GM19035 (cell line): ENCODE data around the gene NBAS.
"Not testable (repeated sequence)": the region's sequence is repeated elsewhere in the genome, so short reads cannot be mapped to it uniquely, and the experiment has no call there.

Experiments used
- ATAC-seq: cut with Tn5 transposase; IDR thresholded peaks from one replicate; pipeline ENCODE4 v1.9.1; 2021; ENCODE audit not compliant: unreplicated experiment

Gene NBAS

DNA sequence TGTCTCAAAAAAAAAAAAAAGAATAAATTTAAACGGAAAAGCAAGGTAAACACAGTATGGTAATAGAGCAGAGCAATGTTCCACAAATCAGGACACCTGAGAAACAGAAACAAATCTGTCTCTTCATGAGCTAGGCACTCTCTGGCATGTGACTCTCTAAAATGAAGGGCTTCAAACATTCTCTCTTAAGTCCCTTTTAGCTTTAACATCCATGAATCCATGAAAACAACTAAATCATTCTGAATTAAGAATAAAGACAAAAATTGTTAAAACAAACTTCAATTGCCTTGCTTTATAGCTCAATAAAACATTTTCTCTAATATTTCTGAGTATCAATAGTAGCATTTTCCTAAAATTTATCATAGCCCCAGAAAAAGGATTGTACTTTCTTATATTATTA is 132.1 kb downstream of the NBAS start:
- no peak for ATAC-seq

DNA sequence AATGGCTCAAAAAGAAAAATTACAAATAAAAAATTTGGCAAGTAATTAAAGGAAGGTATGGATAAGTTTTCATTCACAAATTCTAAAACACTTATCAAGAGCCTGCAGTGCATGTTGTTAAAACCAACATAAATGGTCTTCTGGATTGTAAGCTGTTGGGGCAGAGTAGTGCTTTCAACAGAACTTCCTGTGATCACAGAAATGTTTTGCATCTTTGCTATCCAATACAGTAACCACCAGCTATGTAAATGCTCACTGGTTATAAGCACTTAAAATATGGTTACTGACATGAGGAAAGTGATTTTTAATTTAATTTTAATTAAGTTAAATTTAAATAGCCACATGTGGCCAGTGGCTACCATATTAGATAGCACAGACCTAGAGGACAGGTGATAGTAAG is 133.1 kb downstream of the NBAS start:
- ATAC-seq: no peak

DNA sequence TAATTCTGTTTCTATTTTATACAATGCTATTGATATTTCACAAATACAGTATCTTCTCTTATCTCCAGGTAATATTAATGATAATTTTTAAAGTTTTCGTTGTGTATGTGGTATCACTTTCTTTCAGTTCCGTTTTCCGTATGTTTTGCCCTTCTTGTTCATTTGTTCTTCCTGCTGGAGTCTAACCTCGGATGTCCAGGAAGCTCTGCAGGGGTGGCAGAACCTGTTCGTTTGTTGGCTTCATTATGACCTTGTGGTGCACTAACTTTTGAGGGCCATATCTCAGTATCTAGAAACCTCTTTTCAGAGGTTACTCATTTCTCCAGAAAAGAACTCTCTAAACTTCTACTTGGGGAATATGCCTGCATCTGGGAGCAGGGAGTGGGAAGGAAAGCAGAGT is 134.5 kb downstream of the NBAS start:
- no peak for ATAC-seq

DNA sequence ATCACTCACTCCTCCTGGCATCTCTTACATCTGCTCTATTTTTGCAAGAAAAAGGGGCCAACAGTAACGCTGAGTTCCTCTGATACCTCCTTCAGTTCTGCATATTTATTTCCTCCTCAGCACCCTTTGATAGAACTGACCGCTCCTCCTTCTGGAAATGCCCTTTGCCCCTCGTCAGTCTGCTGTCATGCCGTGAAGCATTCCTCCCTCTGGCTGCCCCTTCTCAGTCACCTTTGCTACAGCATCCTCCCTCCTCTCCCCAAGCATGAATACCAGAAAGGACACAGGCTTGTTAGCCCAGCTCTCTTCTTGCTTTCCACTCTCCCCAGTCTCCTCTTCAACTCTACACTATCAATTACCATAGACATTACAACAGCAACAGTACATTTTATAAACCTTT is 135.4 kb downstream of the NBAS start:
- no peak for ATAC-seq

DNA sequence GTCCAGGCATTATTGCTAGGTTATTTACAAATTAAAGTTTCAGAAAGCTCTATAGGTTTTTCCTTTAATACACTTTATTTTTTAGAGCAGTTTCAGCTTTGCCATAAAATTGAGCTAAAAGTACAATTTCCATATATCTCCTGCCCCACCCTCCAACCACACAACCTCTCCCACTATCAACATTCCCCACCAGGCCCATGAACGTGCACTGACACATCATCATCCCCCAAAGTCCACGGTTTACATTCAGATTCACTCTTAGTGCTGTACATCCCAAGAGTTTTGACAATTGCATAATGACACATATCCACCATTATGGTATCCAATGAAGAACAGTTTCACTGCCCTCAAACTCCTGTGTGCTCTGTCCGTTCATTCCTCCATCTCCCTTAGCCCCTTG is 139.4 kb downstream of the NBAS start:
- ATAC-seq: no peak

DNA sequence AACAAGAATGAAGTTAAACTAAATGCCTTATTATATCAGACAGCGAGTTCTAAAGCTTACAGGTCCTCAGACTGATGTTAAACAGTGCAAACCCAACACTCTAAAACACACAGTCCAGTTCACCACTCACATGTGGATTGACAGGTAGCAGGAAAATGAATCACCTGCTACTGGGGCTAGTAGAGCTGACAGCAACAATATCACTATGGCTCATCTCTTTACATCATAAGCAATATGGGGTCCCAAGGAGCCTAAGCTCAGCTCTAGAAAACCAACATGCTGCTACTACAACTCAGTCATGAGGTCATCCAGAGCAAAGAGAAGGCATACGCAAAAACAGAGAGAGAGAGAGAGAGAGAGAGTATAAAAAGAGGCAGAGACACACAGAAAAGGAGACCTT is 145.4 kb downstream of the NBAS start:
- ATAC-seq: no peak

DNA sequence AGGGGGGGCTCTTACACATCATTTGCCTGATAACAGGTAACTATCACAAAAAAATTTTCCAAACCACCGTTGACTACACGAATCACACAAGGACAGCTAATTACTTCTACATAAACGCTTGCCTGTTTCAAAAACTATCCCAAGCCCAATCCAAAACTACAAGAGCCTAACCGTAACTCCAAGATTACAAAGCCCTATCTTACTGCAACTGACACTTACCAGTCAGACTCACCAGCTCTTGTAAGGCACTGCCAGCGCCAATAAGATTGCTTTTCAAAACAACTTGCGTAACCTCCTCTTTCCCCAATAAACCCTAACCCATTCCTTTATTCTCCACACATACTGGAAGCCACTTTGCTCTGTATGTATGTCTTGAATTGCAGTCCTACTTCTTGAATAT is 148.4 kb downstream of the NBAS start:
- no peak for ATAC-seq

DNA sequence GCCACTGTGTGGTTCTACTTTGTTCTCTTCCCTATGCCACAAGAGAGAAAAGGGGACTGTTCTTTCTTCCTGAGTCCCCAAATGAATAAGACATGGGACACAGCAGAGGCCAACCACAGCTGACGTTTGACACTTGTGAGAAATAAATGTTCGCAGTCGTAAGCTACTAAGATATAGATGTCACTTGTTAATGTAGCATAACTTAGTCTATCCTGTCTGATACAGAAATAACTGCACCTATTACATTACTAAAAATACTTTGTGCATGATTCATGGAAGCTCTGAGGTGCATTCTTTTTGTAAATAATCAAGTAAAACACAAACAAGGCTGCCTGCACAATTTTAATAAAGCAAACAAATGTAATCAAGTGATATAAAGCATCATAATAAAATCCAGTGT is 148.8 kb downstream of the NBAS start:
- ATAC-seq: no peak

DNA sequence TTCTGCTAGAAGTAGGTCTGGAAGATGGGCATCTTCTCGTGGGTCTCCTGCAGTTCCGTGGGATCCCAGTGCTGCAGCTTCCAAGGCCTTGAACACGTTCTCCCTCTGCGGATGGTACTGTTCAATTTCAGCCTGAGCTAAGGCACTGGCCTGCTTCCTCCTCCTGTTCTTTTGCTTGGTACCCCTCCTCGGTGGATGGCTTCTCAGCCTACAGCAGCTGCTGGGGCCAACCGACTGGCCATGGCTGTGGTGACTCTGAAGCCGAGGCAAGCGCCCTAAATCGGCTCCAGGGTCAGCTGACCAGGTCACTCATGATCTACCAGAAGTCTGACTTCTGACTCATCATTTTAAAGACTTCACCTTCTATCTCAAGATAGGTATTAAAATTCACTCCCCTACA is 150.2 kb downstream of the NBAS start:
- no peak for ATAC-seq

DNA sequence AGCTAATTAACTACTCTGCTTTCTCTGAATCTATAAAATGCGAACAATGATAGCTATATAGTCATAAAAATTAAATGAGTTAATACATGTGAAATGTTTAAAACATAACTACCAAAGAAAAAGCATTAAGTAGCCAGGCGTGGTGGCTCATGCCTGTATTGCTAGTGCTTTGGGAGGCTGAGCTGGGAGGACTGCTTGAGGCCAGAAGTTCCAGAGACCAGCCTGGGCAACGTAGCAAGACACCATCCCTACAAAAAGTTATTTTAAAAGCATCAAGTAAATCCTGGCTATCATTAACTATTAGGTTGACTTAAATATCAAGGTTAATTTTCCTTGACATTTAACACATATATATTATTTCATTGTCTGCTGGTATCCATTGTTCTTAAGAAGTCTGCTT is 152.4 kb downstream of the NBAS start:
- no peak for ATAC-seq

DNA sequence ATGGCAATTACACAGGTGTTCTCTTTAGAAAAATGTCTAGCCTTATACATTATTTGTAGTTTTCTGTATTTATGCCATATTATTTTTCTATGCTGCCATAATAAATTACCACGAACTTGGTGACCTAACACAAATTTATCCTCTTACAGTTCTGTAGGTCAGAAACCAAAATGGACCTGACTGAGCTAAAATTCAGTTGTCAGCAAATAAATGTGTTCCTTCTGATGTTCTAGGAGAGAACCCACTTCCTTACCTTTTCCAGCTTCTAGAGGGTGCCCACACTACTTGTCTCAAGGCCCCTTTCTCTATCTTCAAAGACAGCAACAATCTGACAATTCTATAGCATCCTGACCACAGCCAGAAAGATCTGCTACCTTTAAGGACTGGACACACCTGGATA is 153.5 kb downstream of the NBAS start:
- no peak for ATAC-seq

DNA sequence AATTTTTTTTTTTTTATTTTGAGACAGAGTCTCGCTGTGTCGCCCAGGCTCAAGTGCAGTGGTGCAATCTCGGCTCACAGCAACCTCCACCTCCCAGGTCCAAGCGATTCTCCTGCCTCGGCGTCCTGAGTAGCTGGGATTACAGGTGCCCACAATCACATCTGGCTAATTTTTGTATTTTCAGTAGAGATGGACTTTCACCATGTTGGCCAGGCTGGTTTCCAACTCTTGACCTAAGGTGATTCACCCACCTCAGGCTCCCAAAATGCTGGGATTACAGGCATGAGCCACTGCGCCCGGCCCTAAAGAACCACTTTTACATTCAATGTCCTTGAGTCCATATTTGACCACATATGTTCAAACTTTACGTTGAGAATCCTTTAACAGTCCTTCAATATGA is 156.6 kb downstream of the NBAS start:
- ATAC-seq: not testable (repeated sequence)

DNA sequence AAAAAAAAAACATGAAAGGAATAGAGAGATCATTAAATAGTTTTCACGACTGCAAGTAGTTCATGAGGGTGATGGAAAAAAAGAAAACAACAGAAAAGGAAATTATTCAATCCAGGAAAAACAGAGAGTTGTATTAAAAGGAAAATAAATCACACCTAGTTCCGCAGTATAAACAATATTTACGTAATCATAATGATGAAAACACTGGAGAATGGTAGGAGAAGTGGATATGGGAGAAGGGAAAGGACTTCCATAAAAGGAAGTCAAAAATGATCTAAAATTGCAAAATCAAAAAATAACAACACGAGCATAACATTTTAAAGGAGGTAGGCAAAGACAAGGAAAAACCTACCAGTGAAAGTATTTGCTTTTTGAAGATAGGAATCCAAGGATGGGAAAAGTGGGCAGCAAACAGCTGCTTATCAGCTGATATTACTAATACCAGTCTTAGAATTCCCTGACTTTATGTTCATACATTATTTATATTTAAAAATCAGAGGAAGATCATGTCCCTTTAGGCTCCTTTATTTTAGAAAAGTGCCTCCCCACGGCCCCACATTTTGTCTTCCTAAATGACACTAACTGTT is 160.8 kb downstream of the NBAS start:
- no peak for ATAC-seq

DNA sequence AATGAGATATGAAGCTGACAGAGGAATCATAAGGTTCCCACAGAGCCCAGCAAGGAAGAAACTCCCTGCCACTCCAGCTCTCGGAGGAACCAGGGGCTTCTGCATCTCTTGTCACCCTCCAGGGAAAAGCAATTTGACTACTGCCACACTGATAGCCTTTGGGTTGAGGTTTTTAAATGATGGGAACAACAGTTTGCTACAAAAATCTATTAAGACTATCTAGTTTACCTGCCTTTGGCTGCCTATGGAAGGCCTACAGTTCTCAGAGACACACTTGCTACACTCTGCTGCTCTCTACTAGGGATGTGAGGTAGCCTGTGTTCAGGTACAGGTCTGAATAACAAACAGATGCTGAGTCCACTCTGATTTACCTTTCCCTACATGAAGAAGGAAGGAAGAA is 161.9 kb downstream of the NBAS start:
- ATAC-seq: no peak

DNA sequence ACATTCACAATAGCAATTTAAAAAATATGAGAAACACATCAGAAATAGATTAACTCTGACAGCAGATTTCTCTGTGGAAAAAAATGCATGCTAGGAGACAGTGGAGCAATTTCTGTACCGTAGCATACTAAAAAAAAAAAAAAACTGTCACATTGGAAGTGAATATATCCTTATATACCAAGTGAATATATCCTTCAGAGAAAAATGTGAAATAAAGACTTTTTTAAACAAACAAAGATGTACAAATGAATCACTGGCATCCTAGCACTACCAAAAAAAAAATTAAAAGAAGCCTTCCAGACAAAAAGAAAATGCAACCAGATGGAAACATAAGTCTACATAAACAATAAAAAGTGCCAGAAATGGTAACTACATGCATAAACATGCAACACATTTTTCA is 169.4 kb downstream of the NBAS start:
- ATAC-seq: no peak

DNA sequence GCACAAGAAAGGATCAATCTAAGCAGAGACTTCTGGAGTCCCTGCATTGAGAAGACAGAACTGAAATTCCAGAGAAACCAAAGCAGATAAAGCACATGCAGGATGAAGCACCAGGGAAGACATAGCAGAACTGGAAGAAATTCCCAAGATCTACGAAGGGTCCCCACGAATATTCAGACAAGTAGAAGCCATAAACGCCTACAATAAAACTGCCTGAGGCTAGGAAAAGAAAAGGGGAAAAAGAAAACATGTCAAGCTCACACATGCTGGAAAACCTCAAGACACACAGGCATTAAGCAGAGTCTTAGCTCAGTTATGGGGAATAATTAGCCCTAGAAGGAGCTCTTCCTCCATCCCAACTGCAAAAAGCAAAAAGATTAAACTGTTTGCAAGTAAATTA is 171.2 kb downstream of the NBAS start:
- ATAC-seq: no peak

DNA sequence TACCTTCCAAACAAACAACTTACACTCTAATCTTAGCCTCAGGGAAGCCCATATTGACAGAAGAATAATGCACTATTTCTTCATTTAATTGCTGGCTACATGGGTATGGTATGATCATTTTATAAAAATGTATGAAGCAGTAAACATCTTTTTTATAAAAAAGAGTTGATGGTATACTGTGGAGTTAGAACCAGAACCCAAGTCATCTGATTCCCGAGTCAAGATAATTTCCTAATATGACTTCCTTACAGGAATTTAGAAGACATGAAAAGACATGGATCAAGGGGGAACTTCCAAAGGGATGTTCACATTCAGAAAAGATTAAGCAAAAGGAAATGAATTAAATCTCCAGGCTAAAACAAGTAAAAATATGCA is 171.8 kb downstream of the NBAS start:
- no peak for ATAC-seq

DNA sequence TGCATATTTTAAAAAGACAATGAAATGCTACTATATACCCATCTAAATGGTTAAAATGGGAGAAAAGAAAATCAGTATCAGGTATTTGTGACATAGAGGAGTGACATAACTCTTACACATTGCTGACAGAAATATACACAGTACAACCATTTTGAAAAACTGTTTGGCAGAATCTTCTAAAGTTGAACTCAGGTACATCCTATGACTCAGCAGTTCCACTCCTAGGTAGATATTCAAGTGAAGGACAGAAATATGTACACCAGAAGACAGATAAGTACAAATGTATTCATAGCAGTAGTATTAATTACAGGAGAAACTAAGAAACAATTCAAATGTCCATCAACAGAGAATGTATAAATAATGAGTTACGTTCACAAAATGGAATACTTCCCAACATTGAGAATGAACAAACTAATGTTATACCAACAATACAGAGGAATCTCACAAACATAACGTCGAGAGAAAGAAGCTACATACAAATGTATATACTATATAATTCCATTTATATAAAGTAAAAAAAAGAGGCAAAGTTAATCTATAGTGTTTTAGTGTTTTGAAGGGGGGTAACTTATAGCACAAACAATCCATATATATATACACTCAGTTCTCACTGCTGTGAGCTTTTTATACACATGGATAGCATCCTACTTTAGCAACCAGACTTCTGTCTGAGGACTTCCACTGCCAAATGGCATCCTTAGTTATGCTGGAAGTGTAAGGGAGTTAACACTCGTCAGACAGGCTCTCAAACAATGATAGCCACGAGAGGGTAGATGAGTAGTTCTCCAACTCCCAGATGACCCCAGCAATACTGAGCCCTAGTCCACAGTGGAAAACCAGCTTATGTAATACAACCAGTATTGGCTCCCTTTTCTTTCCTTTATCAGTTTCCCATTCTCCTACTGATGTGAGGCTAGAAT is 172.5 kb downstream of the NBAS start:
- ATAC-seq: no peak

DNA sequence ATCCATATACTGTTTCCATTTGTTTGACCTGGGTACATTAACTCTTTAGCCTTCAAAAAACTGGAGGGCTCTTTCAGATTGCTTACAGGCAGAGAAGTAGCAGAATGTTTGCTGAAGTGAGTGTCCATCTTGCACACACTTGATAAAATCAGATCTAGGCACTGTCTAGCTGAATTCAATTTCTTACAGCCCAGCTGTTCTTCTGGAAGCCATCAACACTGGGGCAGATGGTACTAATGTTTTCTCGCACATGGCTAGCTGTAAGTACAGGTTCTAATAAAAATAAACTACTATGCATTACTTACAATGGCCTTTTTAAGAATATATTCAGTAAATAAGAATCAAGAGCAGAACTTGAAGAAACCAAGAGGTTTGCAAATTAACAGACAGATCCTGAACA is 175.9 kb downstream of the NBAS start:
- no peak for ATAC-seq

DNA sequence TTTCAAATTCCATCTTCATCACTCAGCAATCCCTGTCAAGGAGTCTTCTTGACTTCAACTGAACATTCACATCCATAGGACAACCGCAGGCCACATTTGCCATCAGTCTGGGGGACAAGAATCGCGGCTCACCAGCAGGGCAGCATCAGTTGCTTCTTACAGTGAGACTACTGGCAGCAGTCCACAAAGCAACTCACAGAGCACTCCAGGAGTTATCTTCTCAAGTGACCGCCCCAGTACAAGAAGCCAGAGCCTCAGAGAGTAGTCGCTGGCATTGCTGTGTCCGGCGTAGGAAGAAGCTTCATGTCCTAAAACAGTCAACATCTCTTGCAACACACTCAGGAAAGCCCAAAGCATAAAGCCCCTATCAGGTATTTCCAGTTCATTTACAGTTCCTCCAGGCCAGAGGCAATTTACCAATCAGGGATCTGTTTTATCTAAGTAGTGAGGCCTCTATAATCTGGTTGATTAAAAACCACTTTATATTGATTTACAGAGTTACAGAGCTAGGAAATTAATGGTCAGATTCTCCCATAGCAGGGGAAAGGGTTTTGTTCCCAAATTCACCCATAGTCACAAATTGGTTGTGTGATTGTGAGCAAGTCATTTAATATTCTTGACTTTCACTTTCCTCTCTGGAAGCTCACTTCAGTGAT is 177.3 kb downstream of the NBAS start:
- ATAC-seq: no peak

DNA sequence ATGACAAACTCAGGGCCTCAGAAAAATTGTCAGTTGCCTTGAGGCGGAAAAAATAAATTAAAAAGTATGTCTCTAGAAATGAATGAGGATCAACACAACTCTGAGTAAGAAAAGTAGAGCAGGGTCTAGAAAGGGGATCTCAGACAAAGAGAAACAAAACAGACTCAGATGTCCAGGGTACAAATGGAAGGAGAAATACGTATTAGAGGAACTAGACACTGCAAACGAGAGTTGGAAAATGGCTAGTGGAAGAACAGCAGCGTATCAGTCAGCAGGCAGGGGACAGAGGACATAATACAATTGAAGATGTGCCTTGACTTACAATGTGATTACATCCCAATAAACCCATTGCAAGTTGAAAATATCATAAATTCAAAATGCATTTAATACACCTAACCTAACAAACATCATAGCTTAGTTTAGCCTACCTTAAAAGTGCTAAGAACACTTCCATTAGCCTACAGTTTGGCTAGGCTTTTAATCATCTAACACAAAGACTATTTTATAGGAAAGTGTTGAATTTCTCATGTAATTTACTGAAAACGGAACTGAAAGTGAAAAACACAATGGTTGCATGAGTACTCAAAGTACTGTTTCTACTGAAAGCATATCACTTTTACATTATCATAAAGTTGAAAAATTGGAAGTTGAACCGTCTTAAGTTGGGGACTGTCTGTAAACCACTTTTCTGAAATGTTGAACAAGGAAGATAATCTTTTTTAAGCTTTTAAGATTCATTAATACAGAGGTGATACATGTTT is 182.8 kb downstream of the NBAS start:
- ATAC-seq: peak; percentile 69

DNA sequence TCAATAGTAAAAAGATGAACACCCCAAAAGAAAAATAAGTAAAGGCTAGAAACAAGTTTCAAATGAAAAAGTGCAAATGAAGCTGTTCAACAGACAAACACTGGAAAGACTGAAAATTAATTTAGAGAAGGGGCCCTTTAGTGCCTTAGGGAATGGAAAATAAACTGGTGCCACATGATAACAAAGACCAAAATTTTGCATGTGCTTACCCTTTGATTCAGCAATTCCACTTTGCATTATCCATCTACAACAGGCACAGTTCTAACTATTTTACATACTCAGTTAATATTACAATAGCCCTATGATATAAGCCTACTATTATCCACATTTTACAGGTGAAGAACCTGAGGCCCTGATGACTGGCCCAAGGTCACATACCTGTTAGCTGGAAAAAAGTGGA is 183.9 kb downstream of the NBAS start:
- ATAC-seq: no peak
